Natural killer cell (primary cell): ENCODE measurements around the gene VWC2L. TPM values are rescaled to one million over a fixed set of nuclear protein-coding genes. Genes with fewer than 3 reads are reported as not detected.

Experiments
- ATAC-seq, 3 donors: fragments of 150-1000 bp in 2 of 3; fragments of 200-7000 bp in 1 of 3; cut with Tn5 transposase; 1 replicate in 1 of 3; 2 replicates in 2 of 3; pipeline ENCODE4 v1.10.0; 2021; ENCODE audit warnings: mild to moderate bottlenecking in 2 of 3, moderate library complexity in 2 of 3
- DNase-seq, 2 donors: peaks; one replicate each; pipeline versions ENCODE4 v3.0.0 to v3.0.0-alpha.2; 2013 to 2021; ENCODE audit warnings: mixed read lengths in 1 of 2
- H3K27ac ChIP-seq: one replicate; pipeline ENCODE4 v1.5.1; 2013; ENCODE audit warnings: mild to moderate bottlenecking, low read length
- H3K27me3 ChIP-seq: one replicate; pipeline ENCODE4 v1.6.1; 2013; ENCODE audit warnings: low read length; ENCODE audit not compliant: control insufficient read depth, insufficient read depth
- H3K36me3 ChIP-seq: one replicate; pipeline ENCODE4 v1.6.1; 2013; ENCODE audit warnings: low read length; ENCODE audit not compliant: control insufficient read depth, insufficient read depth
- H3K4me1 ChIP-seq: one replicate; pipeline ENCODE4 v1.6.1; 2013; ENCODE audit warnings: low read length; ENCODE audit not compliant: control insufficient read depth, insufficient read depth
- H3K4me3 ChIP-seq: one replicate; pipeline ENCODE4 v1.5.1; 2013; ENCODE audit warnings: low read length
- H3K9me3 ChIP-seq: one replicate; pipeline ENCODE4 v1.6.1; 2013; ENCODE audit warnings: low read length; ENCODE audit not compliant: control insufficient read depth, insufficient read depth
- H3K27ac Mint-ChIP-seq, 2 donors: one replicate each; pipeline ENCODE4 v1.8.0; 2022; ENCODE audit warnings: mild to moderate bottlenecking in 2 of 2, mixed read lengths in 2 of 2, moderate library complexity in 1 of 2
- H3K27me3 Mint-ChIP-seq, 2 donors: one replicate each; pipeline ENCODE4 v1.8.0; 2022; ENCODE audit warnings: low read depth in 2 of 2, mixed read lengths in 2 of 2
- H3K36me3 Mint-ChIP-seq: one replicate; pipeline ENCODE4 v1.8.0; 2022; ENCODE audit warnings: mixed read lengths
- H3K4me1 Mint-ChIP-seq, 2 donors: one replicate each; pipeline ENCODE4 v1.8.0; 2022; ENCODE audit warnings: mixed read lengths in 2 of 2
- H3K4me3 Mint-ChIP-seq: one replicate; pipeline ENCODE4 v1.8.0; 2022; ENCODE audit warnings: mild to moderate bottlenecking, moderate library complexity, mixed read lengths
- H3K9me3 Mint-ChIP-seq, 2 donors: one replicate each; pipeline ENCODE4 v1.8.0; 2022; ENCODE audit warnings: mixed read lengths in 2 of 2
- CTCF ChIP-seq: fragments of 200-600 bp; IDR thresholded peaks from one replicate; pipeline ENCODE4 v1.8.0; 2022; ENCODE audit warnings: antibody characterized with exemption
- WGBS: methylation state at CpG from one replicate; pipeline ENCODE4 v1.1.7; 2013; ENCODE audit warnings: missing lambda C conversion rate; ENCODE audit not compliant: insufficient coverage; 5-methylcytosine and 5-hydroxymethylcytosine counted together
- intact Hi-C: fragments of 100-400 bp; cut with micrococcal nuclease; formaldehyde crosslinking; loops from one replicate; pipeline ENCODE4 v1.14.2; 2022
- total RNA-seq, 4 donors: library from RNA; stranded (reverse); fragments of 120-200 nt in 1 of 4; gene quantifications; one replicate each; pipeline versions ENCODE4 v1.2.3 to v1.2.4, GENCODE V29; 2013 to 2022

Gene VWC2L
- total RNA-seq, 3 donors from 2014 or later (not counting 1 experiment from before 2014, with no cell fraction given), result not detected

DNA sequence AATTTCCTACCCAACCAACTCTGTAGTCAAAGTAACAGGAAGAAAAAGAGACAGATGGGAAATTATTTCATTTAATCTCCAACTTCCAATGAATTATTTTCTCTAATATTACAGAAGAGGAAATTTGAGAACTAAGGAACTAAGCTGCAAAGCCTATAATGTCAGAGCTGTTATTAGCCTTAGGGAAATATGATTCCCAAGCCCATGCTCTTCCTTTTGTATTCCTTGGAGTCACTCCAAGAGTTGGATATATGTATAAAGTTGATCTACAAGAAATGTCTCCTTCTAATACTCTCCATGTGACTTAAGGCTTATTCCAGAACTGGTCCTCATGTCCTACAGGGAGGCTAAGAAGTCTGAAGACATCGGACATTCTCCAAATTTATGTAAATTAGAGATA is 31.6 kb upstream of the VWC2L start:
- no peak overlapping the region for H3K27ac ChIP-seq
- H3K27ac Mint-ChIP-seq, result no peak overlapping the region
- peaks cover 5 to 9% of the 10 kb centered on the region in 2 donors for H3K9me3 Mint-ChIP-seq
- WGBS, result 100% methylated on average over 1 of the region's 1 CpG
- no peak for TF ChIP-seq CTCF
- H3K27me3 Mint-ChIP-seq, result no peaks in the 10 kb centered on the region
- no peak for DNase-seq
- intact Hi-C loops, result no loop called here
- no peaks in the 10 kb centered on the region for H3K36me3 Mint-ChIP-seq
- no peak for ATAC-seq
- H3K9me3 ChIP-seq, result no peaks in the 10 kb centered on the region
- H3K36me3 ChIP-seq, result no peaks in the 10 kb centered on the region
- no peaks in the 10 kb centered on the region for H3K27me3 ChIP-seq
- peaks cover 0 to 5% of the 10 kb centered on the region in 2 donors for H3K4me1 Mint-ChIP-seq
- no peak overlapping the region for H3K4me3 Mint-ChIP-seq
- no peak overlapping the region for H3K4me3 ChIP-seq
- no peaks in the 10 kb centered on the region for H3K4me1 ChIP-seq

DNA sequence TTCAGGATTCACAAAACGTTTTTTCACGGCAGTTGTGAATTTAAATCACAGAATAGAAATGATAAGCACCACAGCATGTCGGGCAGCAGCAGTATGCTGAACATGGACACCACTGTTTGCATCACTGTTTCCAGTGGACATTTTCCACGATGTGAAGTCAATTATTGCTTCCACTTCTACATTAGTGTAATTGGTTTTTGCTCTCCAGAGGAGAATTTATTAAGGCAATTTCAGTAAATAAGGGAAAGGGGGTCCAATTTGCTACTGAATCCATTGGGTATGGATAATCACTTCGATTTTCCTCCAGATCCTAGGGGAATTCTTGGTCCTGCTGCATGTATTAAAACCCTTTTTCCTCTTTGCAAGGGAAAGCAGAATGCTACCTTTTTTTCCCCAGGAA is 30.2 kb upstream of the VWC2L start:
- intact Hi-C loops, result no loop called here
- Mint-ChIP-seq H3K36me3 (no peaks in the 10 kb centered on the region), H3K9me3 (peaks cover 5 to 7% of the 10 kb centered on the region in 2 donors), H3K4me1 (peaks cover 0 to 5% of the 10 kb centered on the region in 2 donors), H3K27ac (no peak overlapping the region), H3K4me3 (no peak overlapping the region), H3K27me3 (no peaks in the 10 kb centered on the region)
- Histone ChIP-seq H3K36me3 (no peaks in the 10 kb centered on the region), H3K27me3 (no peaks in the 10 kb centered on the region), H3K9me3 (no peaks in the 10 kb centered on the region), H3K4me1 (no peaks in the 10 kb centered on the region), H3K27ac (no peak overlapping the region), H3K4me3 (no peak overlapping the region)
- DNase-seq, result no peak
- WGBS, result 77% methylated on average over 4 of the region's 5 CpGs
- ATAC-seq, result no peak
- TF ChIP-seq CTCF, result no peak

- H3K27ac ChIP-seq, result no peak overlapping the region
- H3K9me3 Mint-ChIP-seq, result peaks cover 4 to 5% of the 10 kb centered on the region in 2 donors
- DNase-seq (no peak), ATAC-seq (no peak)
- H3K4me3 ChIP-seq, result no peak overlapping the region
- peaks cover 0 to under 1% of the 10 kb centered on the region in 2 donors for H3K4me1 Mint-ChIP-seq
- no peaks in the 10 kb centered on the region for H3K4me1 ChIP-seq
- H3K36me3 Mint-ChIP-seq, result no peaks in the 10 kb centered on the region
- peaks cover 2% of the 10 kb centered on the region for H3K9me3 ChIP-seq
- no peak overlapping the region for H3K27ac Mint-ChIP-seq
- WGBS, result 86% methylated on average over 1 of the region's 2 CpGs
- no peaks in the 10 kb centered on the region for H3K36me3 ChIP-seq
- no peaks in the 10 kb centered on the region for H3K27me3 ChIP-seq
- no peak overlapping the region for H3K4me3 Mint-ChIP-seq
- intact Hi-C loops, result no loop called here
- TF ChIP-seq CTCF, result no peak
- no peaks in the 10 kb centered on the region for H3K27me3 Mint-ChIP-seq
Measured at GRCh38 chr2:214382229-214382628, 28.6 kb upstream of the VWC2L start.

DNA sequence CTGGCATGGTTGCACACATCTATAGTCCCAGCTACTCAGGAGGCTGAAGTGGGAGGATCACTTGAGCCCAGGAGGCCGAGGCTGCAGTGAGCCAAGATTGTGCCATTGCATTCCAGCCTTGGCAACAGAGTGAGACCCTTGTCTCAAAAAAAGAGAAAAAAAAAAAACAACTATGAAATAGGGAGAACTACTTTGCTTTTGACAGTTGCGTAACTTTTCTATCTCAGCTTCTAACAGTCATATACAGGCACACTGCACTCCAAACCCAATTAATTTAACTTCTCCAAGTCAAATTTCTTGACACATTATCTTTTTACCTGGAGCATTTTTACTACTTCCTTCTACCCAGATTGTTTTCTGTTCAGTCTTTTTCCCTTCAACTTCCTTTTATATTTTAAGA is 24.1 kb upstream of the VWC2L start:
- H3K27ac Mint-ChIP-seq, result no peak overlapping the region
- H3K9me3 Mint-ChIP-seq, result peaks cover 4 to 7% of the 10 kb centered on the region in 2 donors

More for the DNA sequence above, 24.1 kb upstream of the VWC2L start:
- no peaks in the 10 kb centered on the region for H3K36me3 Mint-ChIP-seq
- no peaks in the 10 kb centered on the region for H3K27me3 Mint-ChIP-seq
- DNase-seq (no peak), ATAC-seq (no peak)
- Histone ChIP-seq H3K9me3 (peaks cover 2% of the 10 kb centered on the region), H3K36me3 (no peaks in the 10 kb centered on the region), H3K4me3 (no peak overlapping the region), H3K27me3 (no peaks in the 10 kb centered on the region), H3K27ac (no peak overlapping the region), H3K4me1 (no peaks in the 10 kb centered on the region)
- no peaks in the 10 kb centered on the region for H3K4me1 Mint-ChIP-seq
- no peak for TF ChIP-seq CTCF
- 93% methylated on average over 2 of the region's 2 CpGs for WGBS
- no peak overlapping the region for H3K4me3 Mint-ChIP-seq
- intact Hi-C loops, result no loop called here
